ENCODE results near the gene IFNA6. TPM values are rescaled to one million over a fixed set of nuclear protein-coding genes. Genes with fewer than 3 reads are reported as not detected.

The IFNA6 gene
- total and polyA plus RNA-seq, 4 experiments from 2014 or later: not detected

DNA sequence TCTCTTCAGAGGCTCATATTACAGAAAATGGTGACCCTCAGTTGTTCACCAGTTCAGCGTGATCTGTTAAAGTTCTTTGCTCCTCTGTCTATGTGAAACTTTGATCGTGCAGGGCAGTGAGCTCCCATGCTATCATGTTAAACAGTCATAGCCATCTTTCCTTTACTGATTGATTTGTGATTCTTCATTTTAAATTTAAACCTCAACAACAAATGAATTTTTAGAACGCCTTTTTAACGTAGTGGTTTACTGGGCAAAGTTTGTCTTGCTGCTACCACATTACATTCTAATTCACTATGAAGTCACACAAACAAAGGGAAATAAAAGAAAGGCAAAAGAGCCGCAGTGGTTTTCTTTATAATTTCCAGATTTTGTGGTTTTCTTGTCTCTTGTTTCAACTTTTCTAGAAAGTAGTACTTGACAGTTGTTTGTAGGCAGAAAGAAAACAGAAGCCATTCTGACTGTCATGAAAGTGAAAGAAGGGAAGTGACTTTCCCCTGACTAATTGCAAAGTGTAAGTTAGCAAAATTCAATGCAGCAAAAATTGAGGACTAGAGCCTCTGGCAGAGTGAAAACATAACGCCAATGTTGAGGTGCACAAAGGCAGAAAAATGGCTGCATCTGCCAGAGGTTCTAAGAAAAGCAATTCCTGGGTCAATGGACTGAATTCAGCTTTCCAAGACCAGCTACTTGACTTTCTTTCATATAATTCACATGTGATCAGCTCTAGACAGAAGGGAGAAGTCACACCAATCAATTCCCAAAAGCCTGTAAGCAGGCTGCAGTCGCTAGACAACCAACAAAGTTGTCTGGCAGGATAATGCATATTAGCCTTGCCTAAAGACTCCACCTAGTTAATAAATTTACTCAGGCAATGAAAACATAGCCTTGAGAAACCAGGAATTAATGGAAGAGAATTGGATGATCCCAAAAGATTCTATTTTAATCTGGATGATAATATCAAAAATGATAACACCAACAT is 7.1 kb upstream of the IFNA6 start:
- ChIA-PET CTCF (ENCODE audit: partially characterized antibody) (interaction anchor here (0.6 to 1.1 kb wide), 3 partner anchors 22 to 38 kb away, joined by 3 to 4 read pairs (median 3); no protein-coding TSS in a partner anchor), POLR2A (ENCODE audit: partially characterized antibody) (interaction anchor here (2.5 kb wide), 1 partner anchor 23 kb away, joined by 17 read pairs; the partner anchor contains the start of gene KLHL9)
- intact Hi-C loops (cut with micrococcal nuclease): loop anchor here (2.0 kb wide), 1 partner anchor 23 kb away; the partner anchor contains the start of gene KLHL9
- Histone ChIP-seq H3K27me3 (ENCODE audit: insufficient read depth, low read length) (peaks cover 5% of the 10 kb centered on the region), H3K4me3 (ENCODE audit: low read length in 2 of 2) (no peak overlapping the region), H3K4me1 (ENCODE audit: insufficient read depth, low read length) (peaks cover 15% of the 10 kb centered on the region), H3K9me3 (ENCODE audit: control insufficient read depth in 1 of 2, low read length in 2 of 2) (no peaks in the 10 kb centered on the region), H3K36me3 (ENCODE audit: insufficient read depth, low read length) (no peaks in the 10 kb centered on the region), H3K27ac (ENCODE audit: low read depth, low read length) (no peak overlapping the region)
- DNase-seq: peak in 4 of 5 donors; percentile 24 to 34 (median 25)
- Mint-ChIP-seq H3K4me3 (peak overlapping the region; percentile 68 to 80 (median 78)), H3K36me3 (peaks cover 0 to 4% of the 10 kb centered on the region in 2 donors), H3K4me1 (peaks cover 10 to 20% (median 15%) of the 10 kb centered on the region in 4 donors), H3K27me3 (peaks cover 3% of the 10 kb centered on the region in 2 donors), H3K9me3 (peaks cover 0 to 9% (median 6%) of the 10 kb centered on the region in 8 donors), H3K27ac (peak overlapping the region; percentile 36 to 92 (median 87))

DNA sequence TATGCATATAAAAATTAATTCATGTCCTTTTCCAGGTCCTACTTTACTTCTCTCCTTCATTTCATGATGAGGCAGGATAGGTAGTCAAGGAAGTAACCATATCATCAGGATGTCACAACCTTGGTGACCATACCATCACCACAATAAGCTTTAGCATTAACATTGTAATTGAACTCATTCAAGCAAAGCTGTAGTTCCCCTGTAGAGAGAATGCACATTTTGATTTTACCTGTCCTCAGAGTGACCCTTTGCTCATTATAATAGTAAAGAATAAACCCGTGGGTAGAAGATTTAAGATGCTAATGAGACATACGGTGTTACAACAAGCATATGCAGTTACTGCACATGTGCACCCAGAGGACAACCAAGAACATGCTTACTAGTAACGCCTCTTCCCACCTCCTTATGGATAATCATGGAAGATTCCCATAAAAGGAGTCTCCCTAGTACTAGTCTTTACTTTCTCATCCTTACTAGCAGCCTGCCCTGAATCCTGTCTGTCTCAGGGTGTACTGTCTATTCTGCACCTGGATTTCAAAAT is 2.2 kb downstream of the IFNA6 start:
- no peaks in the 10 kb centered on the region for H3K4me1 Mint-ChIP-seq
- H3K36me3 ChIP-seq (ENCODE audit: insufficient read depth, low read length): no peaks in the 10 kb centered on the region
- no peak overlapping the region for H3K27ac ChIP-seq (ENCODE audit: low read depth, low read length)
- no peaks in the 10 kb centered on the region for H3K4me1 ChIP-seq (ENCODE audit: insufficient read depth, low read length)
- H3K4me3 ChIP-seq (ENCODE audit: low read length in 2 of 2): no peak overlapping the region
- intact Hi-C loops (cut with micrococcal nuclease): no loop called here
- DNase-seq: no peak
- ChIA-PET POLR2A (ENCODE audit: partially characterized antibody) (no interaction called here), CTCF (ENCODE audit: partially characterized antibody) (interaction anchor here (1.4 kb wide), 1 partner anchor 15 kb away, joined by 5 read pairs; no protein-coding TSS in a partner anchor)
- no peak overlapping the region for H3K4me3 Mint-ChIP-seq
- no peaks in the 10 kb centered on the region for H3K9me3 ChIP-seq (ENCODE audit: control insufficient read depth in 1 of 2, low read length in 2 of 2)
- no peaks in the 10 kb centered on the region for H3K36me3 Mint-ChIP-seq
- H3K27me3 ChIP-seq (ENCODE audit: insufficient read depth, low read length): peaks cover 3% of the 10 kb centered on the region
- peaks cover 0 to under 1% (median 0%) of the 10 kb centered on the region in 8 donors for H3K9me3 Mint-ChIP-seq
- no peak overlapping the region for H3K27ac Mint-ChIP-seq
- H3K27me3 Mint-ChIP-seq: peaks cover 14 to 29% of the 10 kb centered on the region in 2 donors

DNA sequence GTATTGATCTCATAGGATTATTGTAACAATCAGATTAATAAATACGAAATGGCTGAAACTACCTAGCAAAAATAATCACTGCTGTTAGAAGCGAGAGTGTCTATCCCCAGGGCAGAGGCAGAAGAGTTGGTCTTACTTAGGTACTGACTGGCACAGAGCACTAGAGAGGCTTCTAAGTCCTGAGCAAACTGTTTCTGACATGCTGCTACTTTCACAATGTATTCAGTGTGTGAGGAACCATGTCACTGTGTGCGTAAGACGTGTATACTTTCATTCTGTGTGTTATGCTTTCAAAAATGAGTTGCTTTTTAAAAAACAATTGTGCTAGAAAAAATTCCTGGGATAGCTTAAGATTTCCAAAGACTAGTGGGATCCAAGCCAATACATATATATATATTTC is 10.0 kb downstream of the IFNA6 start:
- no peaks in the 10 kb centered on the region for H3K9me3 ChIP-seq (ENCODE audit: control insufficient read depth in 1 of 2, low read length in 2 of 2)
- no peak for DNase-seq
- Mint-ChIP-seq H3K27me3 (peaks cover 23 to 39% of the 10 kb centered on the region in 2 donors), H3K4me1 (peaks cover 5 to 13% (median 8%) of the 10 kb centered on the region in 4 donors), H3K36me3 (no peaks in the 10 kb centered on the region), H3K4me3 (no peak overlapping the region), H3K9me3 (peaks cover 0 to 3% (median 0%) of the 10 kb centered on the region in 8 donors), H3K27ac (no peak overlapping the region)
- H3K27me3 ChIP-seq (ENCODE audit: insufficient read depth, low read length): no peaks in the 10 kb centered on the region
- H3K36me3 ChIP-seq (ENCODE audit: insufficient read depth, low read length): no peaks in the 10 kb centered on the region
- ChIA-PET POLR2A (ENCODE audit: partially characterized antibody) (no interaction called here), CTCF (ENCODE audit: partially characterized antibody) (interaction anchor here (0.9 to 1.3 kb wide), 2 partner anchors 14 to 158 kb away, joined by 3 read pairs; no protein-coding TSS in a partner anchor)
- H3K27ac ChIP-seq (ENCODE audit: low read depth, low read length): no peak overlapping the region
- H3K4me3 ChIP-seq (ENCODE audit: low read length in 2 of 2): no peak overlapping the region
- intact Hi-C loops (cut with micrococcal nuclease): no loop called here
- H3K4me1 ChIP-seq (ENCODE audit: insufficient read depth, low read length): peaks cover 8% of the 10 kb centered on the region

DNA sequence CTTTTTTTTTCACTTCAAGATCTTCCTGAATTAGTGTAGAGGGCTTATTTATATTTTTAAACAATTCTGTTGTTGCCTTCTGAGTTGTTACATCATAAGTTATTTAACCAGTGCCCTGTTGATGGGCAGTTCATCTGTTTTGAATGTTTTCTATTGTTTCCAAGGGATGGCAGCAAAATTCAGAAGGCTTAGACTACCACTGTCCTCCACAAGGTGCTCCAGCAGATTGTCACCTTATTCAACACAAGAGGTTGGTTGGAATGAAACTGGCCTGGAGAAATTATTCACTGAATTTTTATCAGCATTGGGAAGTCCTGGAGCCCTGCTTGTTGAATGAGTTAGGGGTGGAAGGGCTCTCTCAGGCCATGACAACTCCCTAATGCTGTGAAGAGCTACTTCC is 14.2 kb downstream of the IFNA6 start:
- H3K4me3 Mint-ChIP-seq: peak overlapping the region in 7 of 8 donors; percentile 24 to 95 (median 90)
- Histone ChIP-seq H3K27me3 (ENCODE audit: insufficient read depth, low read length) (no peaks in the 10 kb centered on the region), H3K27ac (ENCODE audit: low read depth, low read length) (no peak overlapping the region), H3K9me3 (ENCODE audit: control insufficient read depth in 1 of 2, low read length in 2 of 2) (no peaks in the 10 kb centered on the region), H3K4me1 (ENCODE audit: insufficient read depth, low read length) (peaks cover 44% of the 10 kb centered on the region), H3K36me3 (ENCODE audit: insufficient read depth, low read length) (no peaks in the 10 kb centered on the region), H3K4me3 (ENCODE audit: low read length in 2 of 2) (no peak overlapping the region)
- peaks cover 16 to 33% of the 10 kb centered on the region in 2 donors for H3K36me3 Mint-ChIP-seq
- ChIA-PET POLR2A (ENCODE audit: partially characterized antibody) (no interaction called here), CTCF (ENCODE audit: partially characterized antibody) (interaction anchor here (1.9 to 3.0 kb wide), 2 partner anchors 10 to 60 kb away, joined by 6 to 12 read pairs; no protein-coding TSS in a partner anchor)
- peaks cover 0 to 2% (median 0%) of the 10 kb centered on the region in 8 donors for H3K9me3 Mint-ChIP-seq
- H3K4me1 Mint-ChIP-seq: peaks cover 26 to 54% (median 38%) of the 10 kb centered on the region in 4 donors
- DNase-seq: no peak
- intact Hi-C loops (cut with micrococcal nuclease): loop anchor here (10.0 kb wide), 2 partner anchors 658 to 712 kb away; partner anchors contain the start of genes CDKN2A, CDKN2B-AS1 and MLLT3
- H3K27ac Mint-ChIP-seq: peak overlapping the region in 4 of 7 donors; percentile 44 to 97 (median 96)
- H3K27me3 Mint-ChIP-seq: peaks cover 2 to 6% of the 10 kb centered on the region in 2 donors

DNA sequence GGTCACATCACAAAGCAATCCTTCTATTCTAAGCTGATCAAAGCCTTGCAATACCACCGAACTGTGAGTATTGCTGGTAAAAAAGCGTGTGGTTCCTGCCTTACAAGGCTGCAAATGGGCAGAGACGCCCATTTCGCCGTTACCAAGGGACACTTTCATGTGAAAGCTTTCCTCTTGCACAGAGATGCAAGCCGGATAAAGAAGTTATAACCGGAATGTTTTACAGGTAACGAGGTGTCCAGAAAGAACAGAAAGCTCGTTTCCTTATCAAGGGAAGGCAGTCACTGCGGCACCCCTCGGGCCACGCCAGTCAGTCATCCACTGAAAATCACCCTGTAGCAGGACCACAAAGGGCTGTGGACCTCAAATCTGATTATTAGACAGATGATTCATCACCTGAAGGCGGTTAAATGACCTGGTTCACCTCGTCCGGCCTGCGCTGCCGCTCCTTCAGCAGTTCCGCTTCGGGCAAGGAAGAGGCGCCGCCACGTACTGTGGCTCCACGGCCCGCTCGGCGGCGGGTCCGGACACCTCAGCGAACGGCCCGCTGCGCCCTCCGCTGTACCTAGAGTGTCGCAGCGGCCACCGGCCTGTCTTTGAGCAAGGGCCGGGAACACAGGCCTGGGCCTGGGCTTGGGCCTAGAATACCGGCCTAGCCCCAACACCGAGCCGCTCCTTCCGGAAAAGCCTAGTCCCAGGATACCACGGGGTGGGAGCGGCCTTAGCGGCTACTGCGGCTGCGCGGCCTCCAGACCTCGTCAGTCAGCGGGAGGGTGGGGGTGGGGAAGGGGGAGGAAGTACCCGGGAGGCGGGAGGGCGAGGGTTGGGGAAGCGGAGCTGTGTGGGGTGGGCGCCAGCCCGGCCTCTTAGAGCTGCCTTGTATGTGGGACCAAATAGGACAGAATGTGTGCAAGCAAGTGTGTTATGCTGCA is 15.7 kb downstream of the IFNA6 start, which contains the start of gene KLHL9:
KLHL9 (minus strand) TSS at position 704 of the 932 bp plus-strand sequence; CDS start at position 159, 545 bp downstream.
- Mint-ChIP-seq H3K36me3 (peaks cover 16 to 39% of the 10 kb centered on the region in 2 donors), H3K4me1 (peaks cover 37 to 69% (median 49%) of the 10 kb centered on the region in 4 donors), H3K27ac (peak within 1 kb of the TSS; percentile 95 to 98 (median 97)), H3K9me3 (peaks cover 0 to 2% (median 0%) of the 10 kb centered on the region in 8 donors), H3K27me3 (peaks cover 0 to 3% of the 10 kb centered on the region in 2 donors), H3K4me3 (peak within 1 kb of the TSS; percentile 89 to 97 (median 94))
- Histone ChIP-seq H3K9me3 (ENCODE audit: control insufficient read depth in 1 of 2, low read length in 2 of 2) (no peaks in the 10 kb centered on the region), H3K4me3 (ENCODE audit: low read length in 2 of 2) (peak within 1 kb of the TSS; percentile 80 to 96), H3K4me1 (ENCODE audit: insufficient read depth, low read length) (peaks cover 59% of the 10 kb centered on the region), H3K36me3 (ENCODE audit: insufficient read depth, low read length) (no peaks in the 10 kb centered on the region), H3K27me3 (ENCODE audit: insufficient read depth, low read length) (no peaks in the 10 kb centered on the region), H3K27ac (ENCODE audit: low read depth, low read length) (peak within 1 kb of the TSS; percentile 98)
- ChIA-PET POLR2A (ENCODE audit: partially characterized antibody) (interaction anchor here (0.6 to 2.1 kb wide), 13 partner anchors 9 to 713 kb away, joined by 3 to 17 read pairs (median 4); partner anchors contain the start of gene MLLT3), CTCF (ENCODE audit: partially characterized antibody) (interaction anchor here (0.6 to 2.6 kb wide), 13 partner anchors 8 to 454 kb away, joined by 3 to 35 read pairs (median 4); no protein-coding TSS in a partner anchor)
- peak; percentile 86 to 88 (median 88) for DNase-seq
- intact Hi-C loops (cut with micrococcal nuclease): loop anchor here (1.0 to 10.0 kb wide), 5 partner anchors 9 to 710 kb away; partner anchors contain the start of genes CDKN2A, CDKN2B-AS1, MLLT3 and MTAP

DNA sequence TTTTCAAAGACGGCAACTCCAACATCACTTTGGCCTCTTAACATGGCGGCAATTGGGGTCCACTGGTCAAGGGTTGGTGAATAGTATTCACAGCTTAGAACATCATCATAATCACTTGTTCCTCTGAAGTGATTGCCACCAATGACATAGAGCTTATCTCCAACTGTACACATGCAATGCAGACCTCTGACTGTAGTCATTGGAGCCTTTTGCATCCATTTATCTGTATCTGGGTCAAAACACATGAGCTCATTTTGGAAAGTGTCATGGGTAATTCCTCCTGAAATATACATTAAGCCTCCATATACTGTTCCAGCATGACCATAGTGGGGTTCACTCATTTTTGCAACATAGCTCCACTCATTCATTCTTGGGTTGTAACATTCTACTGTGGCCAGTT is 17.5 kb downstream of the IFNA6 start:
- Mint-ChIP-seq H3K36me3 (peaks cover 16 to 43% of the 10 kb centered on the region in 2 donors), H3K27me3 (no peaks in the 10 kb centered on the region), H3K4me3 (peak overlapping the region; percentile 89 to 97 (median 94)), H3K9me3 (peaks cover 0 to 2% (median 0%) of the 10 kb centered on the region in 8 donors), H3K4me1 (peaks cover 47 to 84% (median 59%) of the 10 kb centered on the region in 4 donors), H3K27ac (peak overlapping the region in 3 of 7 donors; percentile 8 to 97 (median 96))
- no peak for DNase-seq
- Histone ChIP-seq H3K27me3 (ENCODE audit: insufficient read depth, low read length) (no peaks in the 10 kb centered on the region), H3K4me3 (ENCODE audit: low read length in 2 of 2) (no peak overlapping the region), H3K4me1 (ENCODE audit: insufficient read depth, low read length) (peaks cover 74% of the 10 kb centered on the region), H3K36me3 (ENCODE audit: insufficient read depth, low read length) (no peaks in the 10 kb centered on the region), H3K9me3 (ENCODE audit: control insufficient read depth in 1 of 2, low read length in 2 of 2) (no peaks in the 10 kb centered on the region), H3K27ac (ENCODE audit: low read depth, low read length) (no peak overlapping the region)
- POLR2A ChIA-PET (ENCODE audit: partially characterized antibody): interaction anchor here (1.0 to 2.3 kb wide), 2 partner anchors 63 to 445 kb away, joined by 3 to 7 read pairs; no protein-coding TSS in a partner anchor
- CTCF ChIA-PET (ENCODE audit: partially characterized antibody): interaction anchor here (0.6 to 2.6 kb wide), 8 partner anchors 10 to 675 kb away, joined by 3 to 35 read pairs (median 5); partner anchors contain the start of gene CDKN2B
- intact Hi-C loops (cut with micrococcal nuclease): loop anchor here (10.0 kb wide), 2 partner anchors 662 to 708 kb away; partner anchors contain the start of genes CDKN2A, CDKN2B-AS1 and MLLT3

Measured in CD4-positive, alpha-beta memory T cell (primary cell).